ENCODE data around the gene SLC6A2.

SLC6A2 gene

GRCh38 chr16:55647343-55647742 is 8.4 kb upstream of the SLC6A2 start:
- in situ Hi-C loops (cut with MboI; ENCODE audit: low sequenced_read_pairs) = no loop called here

- in situ Hi-C loops (cut with MboI; ENCODE audit: low sequenced_read_pairs) = no loop called here
Observed at GRCh38 chr16:55647798-55648197, 8.0 kb upstream of the SLC6A2 start.

- in situ Hi-C loops (cut with MboI; ENCODE audit: low sequenced_read_pairs) = no loop called here
Observed at GRCh38 chr16:55651841-55652824, 3.7 kb upstream of the SLC6A2 start.

- in situ Hi-C loops (cut with MboI; ENCODE audit: low sequenced_read_pairs) = no loop called here
Observed at GRCh38 chr16:55653106-55653505, 2.7 kb upstream of the SLC6A2 start.

GRCh38 chr16:55655381-55655896 is 349 bp upstream of the SLC6A2 start:
- in situ Hi-C loops (cut with MboI; ENCODE audit: low sequenced_read_pairs) = no loop called here

- in situ Hi-C loops (cut with MboI; ENCODE audit: low sequenced_read_pairs) = no loop called here
Observed at GRCh38 chr16:55656691-55657092, 904 bp downstream of the SLC6A2 start.

GRCh38 chr16:55657616-55658015 is 1.8 kb downstream of the SLC6A2 start:
- in situ Hi-C loops (cut with MboI; ENCODE audit: low sequenced_read_pairs) = no loop called here

- in situ Hi-C loops (cut with MboI; ENCODE audit: low sequenced_read_pairs) = no loop called here
Observed at GRCh38 chr16:55658898-55659420, 3.2 kb downstream of the SLC6A2 start.

GRCh38 chr16:55660026-55660425 is 4.2 kb downstream of the SLC6A2 start:
- in situ Hi-C loops (cut with MboI; ENCODE audit: low sequenced_read_pairs) = no loop called here

GRCh38 chr16:55660828-55661227 is 5.0 kb downstream of the SLC6A2 start:
- in situ Hi-C loops (cut with MboI; ENCODE audit: low sequenced_read_pairs) = no loop called here

- in situ Hi-C loops (cut with MboI; ENCODE audit: low sequenced_read_pairs) = no loop called here
Observed at GRCh38 chr16:55661941-55662643, 6.3 kb downstream of the SLC6A2 start.

GRCh38 chr16:55662644-55663031 is 6.8 kb downstream of the SLC6A2 start:
- in situ Hi-C loops (cut with MboI; ENCODE audit: low sequenced_read_pairs) = no loop called here

- in situ Hi-C loops (cut with MboI; ENCODE audit: low sequenced_read_pairs) = no loop called here
Observed at GRCh38 chr16:55663225-55663624, 7.4 kb downstream of the SLC6A2 start.

- in situ Hi-C loops (cut with MboI; ENCODE audit: low sequenced_read_pairs) = no loop called here
Observed at GRCh38 chr16:55663765-55664677, 8.2 kb downstream of the SLC6A2 start.

GRCh38 chr16:55664786-55665407 is 9.1 kb downstream of the SLC6A2 start:
- in situ Hi-C loops (cut with MboI; ENCODE audit: low sequenced_read_pairs) = no loop called here

- in situ Hi-C loops (cut with MboI; ENCODE audit: low sequenced_read_pairs) = no loop called here
Observed at GRCh38 chr16:55665511-55665910, 9.7 kb downstream of the SLC6A2 start.

GRCh38 chr16:55666012-55666411 is 10.2 kb downstream of the SLC6A2 start:
- in situ Hi-C loops (cut with MboI; ENCODE audit: low sequenced_read_pairs) = no loop called here

- in situ Hi-C loops (cut with MboI; ENCODE audit: low sequenced_read_pairs) = no loop called here
Observed at GRCh38 chr16:55667753-55668152, 12.0 kb downstream of the SLC6A2 start.

- in situ Hi-C loops (cut with MboI; ENCODE audit: low sequenced_read_pairs) = no loop called here
Observed at GRCh38 chr16:55668340-55669281, 12.8 kb downstream of the SLC6A2 start.
